Sigmoid colon (tissue), 7 donors: ENCODE data around the gene PSTPIP2. TPM values are rescaled to one million over a fixed set of nuclear protein-coding genes. Genes with fewer than 3 reads are reported as not detected.
"Not testable (repeated sequence)": the region's sequence is repeated elsewhere in the genome, so short reads cannot be mapped to it uniquely, and the experiment has no call there.

ENCODE experiments used
- DNase-seq: peaks from one replicate; pipeline ENCODE4 v3.0.0-alpha.2; 2019
- H3K27ac ChIP-seq, 4 donors: fragments of 200-600 bp; sonication (generic); one replicate each; pipeline ENCODE4 v1.5.1; 2016 to 2019; ENCODE audit warnings: mild to moderate bottlenecking in 1 of 4
- H3K27me3 ChIP-seq, 3 donors: fragments of 200-600 bp; sonication (generic); one replicate each; pipeline ENCODE4 v1.5.1; 2019; ENCODE audit warnings: mild to moderate bottlenecking in 1 of 3
- H3K36me3 ChIP-seq, 4 donors: fragments of 200-600 bp; sonication (generic); one replicate each; pipeline ENCODE4 v1.5.1; 2016 to 2019
- H3K4me1 ChIP-seq, 4 donors: fragments of 200-600 bp; sonication (generic); one replicate each; pipeline ENCODE4 v1.5.1; 2017 to 2019
- H3K4me3 ChIP-seq, 4 donors: fragments of 200-600 bp; sonication (generic); one replicate each; pipeline ENCODE4 v1.5.1; 2017 to 2019; ENCODE audit warnings: mild to moderate bottlenecking in 2 of 4, moderate library complexity in 1 of 4
- H3K9me3 ChIP-seq, 4 donors: fragments of 200-600 bp in 3 of 4; sonication (generic) in 3 of 4; one replicate each; pipeline versions ENCODE4 v1.5.1 to v1.6.1; 2013 to 2019
- CTCF ChIP-seq, 4 experiments: fragments of 450-650 bp in 3 of 4; fragments of 200-600 bp in 1 of 4; IDR thresholded peaks; one replicate each; pipeline ENCODE4 v1.5.1; 2016 to 2019; ENCODE audit warnings: antibody characterized with exemption in 4 of 4, mild to moderate bottlenecking in 3 of 4, moderate library complexity in 2 of 4
- EP300 ChIP-seq, 4 donors: sonication (generic); formaldehyde crosslinking; IDR thresholded peaks; one replicate each; pipeline ENCODE4 v1.6.1; 2017; ENCODE audit warnings: antibody characterized with exemption in 4 of 4
- POLR2A ChIP-seq, 2 donors: fragments of 450-650 bp; IDR thresholded peaks; one replicate each; pipeline ENCODE4 v1.6.1; 2016; ENCODE audit warnings: antibody characterized with exemption in 2 of 2, mild to moderate bottlenecking in 2 of 2, moderate library complexity in 2 of 2
- POLR2AphosphoS5 ChIP-seq, 4 donors: sonication (generic); formaldehyde crosslinking; IDR thresholded peaks; one replicate each; pipeline ENCODE4 v1.6.1; 2017; ENCODE audit warnings: antibody characterized with exemption in 4 of 4
- WGBS, 2 donors: extraction: QIAGEN DNeasy Blood & Tissue Kit; methylation state at CpG; one replicate each; pipeline ENCODE4 v1.1.7; 2013; 5-methylcytosine and 5-hydroxymethylcytosine counted together
- intact Hi-C: fragments of 100-400 bp; cut with DNase I; formaldehyde crosslinking; loops from one replicate; pipeline ENCODE4 v1.15.1; 2023
- polyA plus RNA-seq, 3 donors: library from polyadenylated mRNA; stranded (reverse); fragments of 200-250 nt; gene quantifications; one replicate each; pipeline ENCODE4 v1.2.3, GENCODE V29; 2013
- total RNA-seq, 4 donors: library from RNA; depleted of rRNA; stranded (reverse); fragments of >200 nt; gene quantifications; one replicate each; pipeline ENCODE4 v1.1.0, GENCODE V29; 2016
- donor health status: healthy with polysubstance abuse.
- donor health status: Bipolar disorder and iron deficiency.
- donor health status: healthy.

The PSTPIP2 gene
- total and polyA plus RNA-seq, 7 donors = 4.2 to 15.0 (median 7.6) TPM

- WGBS, 2 donors = 0% methylated on average over 8 of the region's 8 CpGs
- peaks cover 0 to 53% (median 36%) of the 10 kb centered on the region in 4 donors for H3K4me1 ChIP-seq
- intact Hi-C loops = no loop called here
- no peaks in the 10 kb centered on the region for H3K27me3 ChIP-seq
- H3K4me3 ChIP-seq = peak overlapping the region; percentile 73 to 100 (median 94)
- TF ChIP-seq POLR2AphosphoS5 (IDR thresholded peaks at IDR 0.05) (no peak), CTCF (IDR thresholded peaks at IDR 0.05) (no peak), POLR2A (IDR thresholded peaks at IDR 0.05) (no peak), EP300 (IDR thresholded peaks at IDR 0.05) (no peak)
- H3K9me3 ChIP-seq = no peaks in the 10 kb centered on the region
- H3K36me3 ChIP-seq = peaks cover 0 to 24% (median 6%) of the 10 kb centered on the region in 4 donors
- peak overlapping the region; percentile 89 to 97 (median 90) for H3K27ac ChIP-seq
- no peak for DNase-seq
Observed at GRCh38 chr18:46097431-46097800, 25.4 kb upstream of the PSTPIP2 start.

- DNase-seq = no peak
- WGBS, 2 donors = 11 to 50% methylated on average over 22 of the region's 22 CpGs
- Histone ChIP-seq H3K4me3 (peak overlapping the region; percentile 73 to 100 (median 94)), H3K27ac (peak overlapping the region; percentile 89 to 97 (median 90)), H3K36me3 (peaks cover 0 to 30% (median 8%) of the 10 kb centered on the region in 4 donors), H3K4me1 (peaks cover 0 to 54% (median 36%) of the 10 kb centered on the region in 4 donors), H3K27me3 (no peaks in the 10 kb centered on the region), H3K9me3 (no peaks in the 10 kb centered on the region)
- intact Hi-C loops = no loop called here
- TF ChIP-seq POLR2AphosphoS5 (IDR thresholded peaks at IDR 0.05) (no peak), CTCF (IDR thresholded peaks at IDR 0.05) (no peak), POLR2A (IDR thresholded peaks at IDR 0.05) (no peak), EP300 (IDR thresholded peaks at IDR 0.05) (no peak)
Observed at GRCh38 chr18:46096651-46097300, 24.7 kb upstream of the PSTPIP2 start.

- no peaks in the 10 kb centered on the region for H3K9me3 ChIP-seq
- intact Hi-C loops = no loop called here
- H3K27me3 ChIP-seq = no peaks in the 10 kb centered on the region
- WGBS, 2 donors = 95 to 96% methylated on average over 10 of the region's 10 CpGs
- H3K27ac ChIP-seq = peak overlapping the region in 1 of 4 donors; percentile 89
- peaks cover 0 to 43% (median 19%) of the 10 kb centered on the region in 4 donors for H3K36me3 ChIP-seq
- no peak for DNase-seq
- H3K4me3 ChIP-seq = no peak overlapping the region
- H3K4me1 ChIP-seq = peaks cover 0 to 59% (median 38%) of the 10 kb centered on the region in 4 donors
- TF ChIP-seq POLR2AphosphoS5 (IDR thresholded peaks at IDR 0.05) = no peak
- no peak for TF ChIP-seq POLR2A (IDR thresholded peaks at IDR 0.05)
- no peak for TF ChIP-seq EP300 (IDR thresholded peaks at IDR 0.05)
- TF ChIP-seq CTCF (IDR thresholded peaks at IDR 0.05) = no peak
Observed at GRCh38 chr18:46095532-46095931, 23.5 kb upstream of the PSTPIP2 start.

- H3K4me3 ChIP-seq, H3K9me3 ChIP-seq, H3K27ac ChIP-seq, H3K27me3 ChIP-seq, DNase-seq, intact Hi-C loops: not testable (repeated sequence)
- WGBS, 2 donors = 85 to 90% methylated on average over 8 of the region's 8 CpGs
- H3K4me1 ChIP-seq = peaks cover 0 to 20% (median 7%) of the 10 kb centered on the region in 4 donors
- H3K36me3 ChIP-seq = peaks cover 46 to 100% (median 85%) of the 10 kb centered on the region in 4 donors
Observed at GRCh38 chr18:46088501-46088900, 16.4 kb upstream of the PSTPIP2 start.

- Histone ChIP-seq H3K36me3 (peaks cover 45 to 100% (median 78%) of the 10 kb centered on the region in 4 donors), H3K27ac (no peak overlapping the region), H3K9me3 (no peaks in the 10 kb centered on the region), H3K4me1 (no peaks in the 10 kb centered on the region), H3K4me3 (no peak overlapping the region), H3K27me3 (no peaks in the 10 kb centered on the region)
- 86 to 93% methylated on average over 2 of the region's 2 CpGs for WGBS, 2 donors
- DNase-seq = no peak
- TF ChIP-seq EP300 (IDR thresholded peaks at IDR 0.05) = no peak
- no peak for TF ChIP-seq POLR2AphosphoS5 (IDR thresholded peaks at IDR 0.05)
- TF ChIP-seq CTCF (IDR thresholded peaks at IDR 0.05) = no peak
- TF ChIP-seq POLR2A (IDR thresholded peaks at IDR 0.05) = no peak
- intact Hi-C loops = no loop called here
Observed at GRCh38 chr18:46084431-46084830, 12.4 kb upstream of the PSTPIP2 start.
